Urinary bladder (tissue), 4 donors: Measurements from ENCODE around the gene NHP2. TPM values are rescaled to one million over a fixed set of nuclear protein-coding genes. Genes with fewer than 3 reads are reported as not detected.

Experiments used
- DNase-seq: peaks from one replicate; pipeline ENCODE4 v3.0.0-alpha.2; 2015; ENCODE audit errors: extremely low spot score
- H3K27ac ChIP-seq: one replicate; pipeline ENCODE4 v1.5.1; 2013; ENCODE audit warnings: low read depth, mild to moderate bottlenecking, moderate library complexity
- H3K36me3 ChIP-seq: one replicate; pipeline ENCODE4 v1.6.1; 2013; ENCODE audit warnings: mild to moderate bottlenecking, moderate library complexity; ENCODE audit not compliant: insufficient read depth
- H3K4me1 ChIP-seq: one replicate; pipeline ENCODE4 v1.6.1; 2013; ENCODE audit warnings: mild to moderate bottlenecking, moderate library complexity; ENCODE audit not compliant: insufficient read depth
- H3K4me3 ChIP-seq: one replicate; pipeline ENCODE4 v1.5.1; 2013; ENCODE audit warnings: low read depth, low read length
- WGBS: extraction: QIAGEN DNeasy Blood & Tissue Kit; methylation state at CpG from one replicate; pipeline ENCODE4 v1.1.7; 2013; 5-methylcytosine and 5-hydroxymethylcytosine counted together
- polyA plus RNA-seq: library from polyadenylated mRNA; stranded (reverse); fragments of 200-250 nt; gene quantifications from one replicate; pipeline ENCODE4 v1.2.3, GENCODE V29; 2013
- total RNA-seq: library from RNA; depleted of rRNA; stranded (reverse); fragments of >200 nt; gene quantifications from one replicate; pipeline ENCODE4 v1.2.3, GENCODE V29; 2014
- donor health status: healthy with polysubstance abuse.
- donor health status: healthy.

The NHP2 gene
- total and polyA plus RNA-seq, 2 donors: 44.0 to 203 TPM

GRCh38 chr5:178160176-178160575 is 6.5 kb upstream of the NHP2 start:
- H3K36me3 ChIP-seq: no peaks in the 10 kb centered on the region
- no peak for DNase-seq
- H3K4me1 ChIP-seq: no peaks in the 10 kb centered on the region
- WGBS: 86% methylated on average over 5 of the region's 5 CpGs
- no peak overlapping the region for H3K27ac ChIP-seq
- H3K4me3 ChIP-seq: no peak overlapping the region

GRCh38 chr5:178155065-178155464 is 1.4 kb upstream of the NHP2 start:
- H3K4me1 ChIP-seq: no peaks in the 10 kb centered on the region
- no peak overlapping the region for H3K4me3 ChIP-seq
- H3K27ac ChIP-seq: no peak overlapping the region
- WGBS: 81% methylated on average over 8 of the region's 8 CpGs
- H3K36me3 ChIP-seq: no peaks in the 10 kb centered on the region
- DNase-seq: no peak

GRCh38 chr5:178152491-178153444 is 917 bp downstream of the NHP2 start:
- H3K4me3 ChIP-seq: peak overlapping the region; percentile 58
- no peaks in the 10 kb centered on the region for H3K4me1 ChIP-seq
- no peak for DNase-seq
- H3K36me3 ChIP-seq: peaks cover 3% of the 10 kb centered on the region
- no peak overlapping the region for H3K27ac ChIP-seq
- 47% methylated on average over 31 of the region's 31 CpGs for WGBS

- H3K27ac ChIP-seq: no peak overlapping the region
- no peaks in the 10 kb centered on the region for H3K4me1 ChIP-seq
- no peak for DNase-seq
- 74% methylated on average over 11 of the region's 11 CpGs for WGBS
- H3K4me3 ChIP-seq: no peak overlapping the region
- peaks cover 6% of the 10 kb centered on the region for H3K36me3 ChIP-seq
These were observed 2.5 kb downstream of the NHP2 start for GRCh38 chr5:178150977-178151734.

- DNase-seq: no peak
- no peak overlapping the region for H3K4me3 ChIP-seq
- no peaks in the 10 kb centered on the region for H3K4me1 ChIP-seq
- WGBS: 75% methylated on average over 11 of the region's 11 CpGs
- H3K27ac ChIP-seq: no peak overlapping the region
- H3K36me3 ChIP-seq: peaks cover 6% of the 10 kb centered on the region
These were observed 4.3 kb downstream of the NHP2 start for GRCh38 chr5:178149199-178149932.

GRCh38 chr5:178147406-178147805 is 6.3 kb downstream of the NHP2 start:
- no peak overlapping the region for H3K27ac ChIP-seq
- H3K36me3 ChIP-seq: peaks cover 6% of the 10 kb centered on the region
- WGBS: 92% methylated on average over 15 of the region's 15 CpGs
- no peak for DNase-seq
- H3K4me3 ChIP-seq: no peak overlapping the region
- no peaks in the 10 kb centered on the region for H3K4me1 ChIP-seq

- WGBS: 66% methylated on average over 14 of the region's 14 CpGs
- no peak for DNase-seq
- H3K4me1 ChIP-seq: no peaks in the 10 kb centered on the region
- no peak overlapping the region for H3K4me3 ChIP-seq
- peaks cover 6% of the 10 kb centered on the region for H3K36me3 ChIP-seq
- no peak overlapping the region for H3K27ac ChIP-seq
These were observed 7.5 kb downstream of the NHP2 start for GRCh38 chr5:178145965-178146820.

GRCh38 chr5:178143901-178144300 is 9.8 kb downstream of the NHP2 start:
- Histone ChIP-seq H3K36me3 (peaks cover 6% of the 10 kb centered on the region), H3K4me3 (no peak overlapping the region), H3K27ac (no peak overlapping the region), H3K4me1 (no peaks in the 10 kb centered on the region)
- WGBS: 27% methylated on average over 10 of the region's 10 CpGs
- DNase-seq: no peak

- Histone ChIP-seq H3K4me3 (no peak overlapping the region), H3K36me3 (peaks cover 6% of the 10 kb centered on the region), H3K27ac (no peak overlapping the region), H3K4me1 (no peaks in the 10 kb centered on the region)
- no peak for DNase-seq
- WGBS: 62% methylated on average over 6 of the region's 6 CpGs
These were observed 10.4 kb downstream of the NHP2 start for GRCh38 chr5:178143246-178143645.

- no peak overlapping the region for H3K27ac ChIP-seq
- no peak for DNase-seq
- no peak overlapping the region for H3K4me3 ChIP-seq
- no peaks in the 10 kb centered on the region for H3K4me1 ChIP-seq
- peaks cover 2% of the 10 kb centered on the region for H3K36me3 ChIP-seq
- 91% methylated on average over 20 of the region's 20 CpGs for WGBS
These were observed 11.0 kb downstream of the NHP2 start for GRCh38 chr5:178142642-178143041.

GRCh38 chr5:178141550-178141949 is 12.1 kb downstream of the NHP2 start:
- Histone ChIP-seq H3K4me3 (no peak overlapping the region), H3K36me3 (no peaks in the 10 kb centered on the region), H3K4me1 (no peaks in the 10 kb centered on the region), H3K27ac (no peak overlapping the region)
- WGBS: 96% methylated on average over 4 of the region's 4 CpGs
- no peak for DNase-seq

- Histone ChIP-seq H3K36me3 (no peaks in the 10 kb centered on the region), H3K27ac (no peak overlapping the region), H3K4me1 (no peaks in the 10 kb centered on the region), H3K4me3 (no peak overlapping the region)
- WGBS: 91% methylated on average over 12 of the region's 12 CpGs
- DNase-seq: no peak
These were observed 15.7 kb downstream of the NHP2 start for GRCh38 chr5:178137991-178138390.

GRCh38 chr5:178136990-178137389 is 16.7 kb downstream of the NHP2 start:
- no peak overlapping the region for H3K27ac ChIP-seq
- H3K4me1 ChIP-seq: no peaks in the 10 kb centered on the region
- no peak overlapping the region for H3K4me3 ChIP-seq
- WGBS: 87% methylated on average over 10 of the region's 10 CpGs
- no peak for DNase-seq
- H3K36me3 ChIP-seq: no peaks in the 10 kb centered on the region
